CD4-positive, alpha-beta T cell treated with Interleukin-10 for 1 hour (primary cell): ENCODE results near the gene SLC1A3.

ENCODE experiments used
- DNase-seq: peaks from one replicate; pipeline ENCODE4 v3.0.0-alpha.2; 2020

The SLC1A3 gene

DNA sequence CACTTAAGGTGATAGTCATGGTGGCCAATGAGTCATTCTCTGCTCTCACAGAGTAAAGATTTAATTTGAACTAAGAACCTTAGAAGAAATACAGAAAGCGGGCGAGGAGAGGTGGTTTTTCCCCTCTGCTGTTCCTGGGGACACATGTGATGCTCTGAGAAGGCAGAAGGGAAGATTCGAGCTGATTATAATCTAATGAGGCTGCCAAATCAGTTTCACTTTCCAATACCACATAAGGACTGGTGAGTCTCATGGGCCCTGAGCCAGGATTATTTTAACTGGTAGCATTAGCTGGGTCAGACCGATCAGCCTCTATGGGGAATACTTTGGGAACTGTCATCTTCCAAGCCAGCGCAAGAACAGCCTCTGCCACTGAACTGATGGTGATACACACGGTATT is 116.5 kb downstream of the SLC1A3 start:
- DNase-seq: peak; percentile 23

DNA sequence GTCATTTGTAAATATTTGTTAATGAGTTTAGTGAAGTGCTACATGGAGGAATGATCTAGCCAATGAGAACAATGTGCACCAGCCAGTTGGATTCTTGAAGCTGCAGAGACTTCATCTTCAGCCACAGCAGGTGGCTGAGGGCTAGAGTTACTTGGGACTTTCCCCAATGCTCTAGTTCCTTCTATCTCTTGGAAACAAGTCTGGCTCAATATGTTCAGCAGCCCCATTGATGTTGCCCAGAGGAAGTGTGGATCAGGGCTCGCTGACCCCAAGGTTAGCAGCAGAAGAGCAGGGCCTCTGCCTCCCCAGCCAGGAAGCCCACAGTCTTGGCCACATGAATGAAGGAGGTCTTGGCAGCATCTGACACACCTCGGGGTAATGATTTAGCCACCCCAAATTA is 117.5 kb downstream of the SLC1A3 start:
- DNase-seq: no peak

DNA sequence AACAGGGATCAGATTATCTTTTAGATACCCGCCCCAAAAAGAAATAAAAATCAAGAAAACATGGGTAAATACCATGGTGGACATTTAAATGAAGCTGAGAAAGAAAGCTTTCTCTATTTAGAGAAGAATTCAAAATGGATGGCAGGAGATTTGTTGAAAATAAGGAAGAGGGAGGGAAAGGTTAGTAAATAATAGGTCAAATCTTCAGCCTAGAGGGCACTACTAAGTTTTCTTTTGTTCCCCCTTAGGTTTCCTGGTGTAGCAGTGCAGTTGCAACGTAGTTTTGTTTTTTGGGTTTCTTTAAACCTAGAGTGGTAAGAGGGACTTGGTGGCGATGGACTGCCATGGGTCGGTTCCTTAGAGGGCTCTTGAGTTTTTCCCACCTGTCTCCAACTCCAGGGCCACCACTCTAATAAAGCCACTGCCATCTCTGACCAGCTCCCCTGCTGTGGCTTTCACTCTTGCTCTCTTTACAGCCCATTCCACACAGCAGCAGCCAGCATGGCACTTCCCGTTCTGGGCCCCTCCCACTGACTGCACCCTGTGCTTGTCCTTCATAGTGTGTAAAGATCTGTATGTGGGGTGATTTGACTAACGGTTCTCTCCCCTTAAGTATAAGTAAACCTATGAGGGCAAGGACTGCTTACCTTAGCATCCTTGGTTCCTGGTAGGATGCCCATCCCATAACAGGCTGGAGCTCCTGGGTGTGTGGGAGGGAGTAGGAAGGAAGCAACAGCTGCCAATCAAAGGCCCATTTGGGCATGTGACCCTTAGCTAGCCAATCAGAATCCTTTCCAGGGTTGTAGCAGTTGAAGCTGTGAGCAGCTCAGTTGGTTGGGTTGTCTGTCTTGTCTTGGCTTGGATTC is 118.3 kb downstream of the SLC1A3 start:
- DNase-seq: peak; percentile 56

DNA sequence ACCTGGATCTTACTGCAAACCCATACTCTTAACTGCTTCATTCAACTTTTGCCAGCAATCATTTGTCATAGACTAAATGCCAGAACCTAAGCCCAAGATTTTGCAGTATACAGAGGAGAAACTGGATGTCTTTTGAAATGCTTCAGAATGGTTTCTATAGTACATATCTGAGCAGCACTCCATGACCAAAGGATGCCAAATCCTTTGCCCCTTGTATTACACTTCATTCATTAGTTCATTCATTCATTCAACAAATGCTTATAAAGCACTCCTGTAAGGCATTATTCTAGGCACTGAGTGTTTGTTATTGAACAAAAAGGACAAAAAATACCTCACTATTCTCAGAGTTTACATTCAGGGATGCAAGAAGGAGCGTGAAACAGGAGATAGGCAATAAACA is 119.9 kb downstream of the SLC1A3 start:
- no peak for DNase-seq

DNA sequence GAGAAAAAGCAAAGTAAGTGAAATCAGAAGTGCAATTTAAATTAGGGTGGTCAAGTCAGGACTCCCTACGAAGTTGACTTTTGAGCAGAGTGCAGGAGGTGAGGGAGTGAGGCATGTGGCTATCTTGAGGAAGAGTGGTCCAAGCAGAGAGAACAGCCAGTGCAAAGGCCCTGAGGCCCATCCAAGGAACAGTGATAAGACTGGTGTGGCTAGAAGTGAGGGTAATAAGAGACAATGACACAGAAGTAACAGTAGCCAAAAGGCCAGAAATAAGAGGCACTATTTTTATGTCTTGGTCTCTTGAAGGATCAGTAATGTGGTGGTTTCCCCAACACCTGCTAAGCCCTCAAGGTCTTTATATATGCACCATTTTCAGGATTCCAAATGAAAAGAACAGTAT is 120.4 kb downstream of the SLC1A3 start:
- no peak for DNase-seq

DNA sequence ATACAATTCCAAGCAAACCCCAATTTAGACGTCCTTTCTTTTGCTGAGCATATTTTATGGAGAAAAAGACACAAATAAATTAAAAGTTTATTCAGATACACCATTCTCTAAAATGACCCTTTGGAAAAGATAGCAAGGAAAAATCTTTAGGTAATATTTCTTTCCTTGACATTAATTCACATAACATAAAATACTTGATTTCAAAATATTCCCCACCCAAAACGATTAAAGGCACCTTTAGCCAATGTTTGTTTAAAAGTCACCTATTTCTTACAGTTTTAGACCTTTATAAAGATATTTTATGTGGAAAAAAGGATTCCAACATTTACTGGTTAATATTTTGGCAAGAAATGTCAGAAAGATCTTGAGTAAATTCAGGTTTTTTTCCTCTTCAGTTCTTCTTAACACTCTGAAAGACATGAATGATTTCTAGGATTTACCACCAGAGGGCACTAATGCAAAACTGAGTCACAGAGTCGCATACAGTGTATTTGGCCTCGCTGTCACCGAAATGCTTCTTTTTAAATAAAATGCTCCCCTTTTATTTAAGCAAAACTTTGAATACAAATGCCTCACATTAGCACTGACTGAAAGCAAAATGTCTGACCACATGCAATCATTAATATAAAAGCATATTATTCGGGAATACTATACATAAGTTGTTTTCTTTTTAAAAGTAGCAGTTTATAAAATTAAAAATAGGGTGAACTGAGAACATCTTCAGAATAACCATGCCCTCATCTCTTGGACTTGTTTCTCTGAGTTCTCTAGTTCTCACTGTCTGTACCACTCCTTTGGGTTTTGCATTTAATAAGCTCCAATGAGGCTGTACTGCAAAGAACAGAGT is 122.5 kb downstream of the SLC1A3 start:
- peak; percentile 62 for DNase-seq

DNA sequence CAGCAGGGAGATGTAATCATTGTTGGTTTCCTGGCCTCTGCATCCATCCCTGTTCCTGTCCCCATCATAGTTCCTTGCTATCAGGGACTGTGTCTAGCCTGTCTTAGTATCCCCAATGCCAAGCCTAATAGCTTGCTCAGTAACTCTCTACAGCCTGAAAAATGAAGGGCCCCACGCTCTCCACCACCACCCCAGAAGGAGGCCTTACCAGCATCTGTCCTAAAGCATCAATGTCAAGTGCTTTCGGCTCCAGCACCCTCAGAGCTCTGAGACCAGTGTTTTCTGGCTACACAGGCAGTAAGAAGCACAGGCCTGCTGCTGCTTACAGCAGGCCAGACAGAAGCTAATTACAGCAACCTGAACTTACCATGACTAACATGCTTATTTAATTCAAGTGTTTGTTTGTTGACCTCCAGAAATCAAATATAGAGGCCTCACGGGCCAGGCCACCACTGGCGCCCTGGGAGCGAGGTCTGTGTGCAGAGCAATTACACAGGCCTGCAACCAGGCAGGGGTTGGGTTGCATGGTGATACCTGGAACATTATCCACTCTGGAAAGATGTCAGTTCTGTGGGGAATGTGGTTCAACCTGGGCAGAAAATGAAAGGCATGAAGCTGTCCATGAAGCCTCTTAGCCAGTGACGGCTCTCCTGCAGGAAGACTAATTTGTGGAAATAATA is 124.3 kb downstream of the SLC1A3 start:
- DNase-seq: no peak

DNA sequence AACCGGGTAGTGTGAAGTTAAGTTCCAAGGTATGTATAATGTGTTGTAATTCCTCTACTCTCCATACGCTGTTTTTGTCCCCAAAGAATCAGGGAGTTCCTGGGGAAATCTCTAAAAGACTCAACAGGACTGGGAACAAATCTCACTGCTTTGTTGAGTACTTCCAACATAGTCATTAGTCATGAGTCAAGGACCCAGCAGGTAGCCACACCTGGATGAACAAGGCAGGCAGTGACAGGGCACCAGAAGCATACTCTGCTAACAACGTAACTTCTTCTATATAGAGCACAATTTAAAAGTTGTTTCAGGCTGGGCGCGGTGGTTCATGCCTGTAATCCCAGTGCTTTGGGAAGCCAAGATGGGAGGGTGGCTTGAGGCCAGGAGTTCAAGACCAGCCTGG is 126.8 kb downstream of the SLC1A3 start:
- no peak for DNase-seq

DNA sequence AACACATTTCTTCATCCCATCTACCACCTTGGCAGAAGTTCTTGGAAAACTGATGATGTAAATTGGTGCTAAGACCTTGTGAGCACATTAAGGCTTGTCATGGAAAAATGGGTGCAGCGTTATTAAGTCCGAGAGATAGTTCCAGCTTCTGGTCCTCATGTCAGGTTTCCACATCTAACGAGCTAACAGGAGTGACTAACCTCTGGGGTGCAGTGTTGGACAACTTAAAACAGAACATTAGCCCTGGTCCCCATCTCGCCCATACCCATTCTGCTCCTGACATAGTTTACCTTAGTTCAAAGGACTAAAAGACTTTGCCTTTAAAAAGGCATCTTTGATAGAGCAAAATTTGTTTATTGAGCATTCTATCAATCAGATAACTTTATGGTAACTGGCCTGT is 128.0 kb downstream of the SLC1A3 start:
- no peak for DNase-seq

DNA sequence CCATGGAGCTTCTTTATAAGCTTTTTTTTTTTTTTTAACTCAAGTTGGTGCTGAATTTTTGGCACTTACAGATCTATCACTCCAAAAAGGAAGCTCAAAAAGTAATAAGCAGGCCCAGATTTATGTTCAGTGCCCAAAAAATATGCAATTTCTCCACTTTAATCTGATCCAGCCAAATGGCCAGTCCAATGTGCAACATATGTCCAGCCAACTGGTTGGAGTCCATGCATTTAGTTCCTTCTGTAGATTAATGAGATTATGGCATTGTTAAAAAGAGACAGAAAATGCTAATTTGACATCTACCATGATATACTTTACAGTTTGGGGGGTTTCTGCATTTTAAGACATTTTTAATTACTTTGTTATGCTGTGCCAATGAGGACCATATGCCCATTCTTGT is 129.5 kb downstream of the SLC1A3 start:
- no peak for DNase-seq
